Measurements from ENCODE around the gene SDS. TPM values are rescaled to one million over a fixed set of nuclear protein-coding genes. Genes with fewer than 3 reads are reported as not detected.

Gene SDS
- total RNA-seq, 2 donors from 2014 or later: 0.62 to 0.83 TPM

- DNase-seq (ENCODE audit: low spot score): no peak
- intact Hi-C loops (cut with DNase I): no loop called here
These were observed 4.4 kb upstream of the SDS start for GRCh38 chr12:113407931-113408600.

- DNase-seq (ENCODE audit: low spot score): no peak
- intact Hi-C loops (cut with DNase I): no loop called here
These were observed 2.0 kb upstream of the SDS start for GRCh38 chr12:113405694-113406093.

- DNase-seq (ENCODE audit: low spot score): no peak
- intact Hi-C loops (cut with DNase I): no loop called here
These were observed 964 bp downstream of the SDS start for GRCh38 chr12:113402586-113403260.

GRCh38 chr12:113401066-113402000 lies 2.4 kb downstream of the SDS start:
- intact Hi-C loops (cut with DNase I): no loop called here
- DNase-seq (ENCODE audit: low spot score): no peak

GRCh38 chr12:113400362-113400761 lies 3.3 kb downstream of the SDS start:
- intact Hi-C loops (cut with DNase I): no loop called here
- no peak for DNase-seq (ENCODE audit: low spot score)

GRCh38 chr12:113399490-113399889 lies 4.2 kb downstream of the SDS start:
- intact Hi-C loops (cut with DNase I): no loop called here
- DNase-seq (ENCODE audit: low spot score): no peak

- intact Hi-C loops (cut with DNase I): no loop called here
- no peak for DNase-seq (ENCODE audit: low spot score)
These were observed 5.1 kb downstream of the SDS start for GRCh38 chr12:113398346-113399290.

GRCh38 chr12:113397497-113398197 lies 6.0 kb downstream of the SDS start:
- intact Hi-C loops (cut with DNase I): no loop called here
- no peak for DNase-seq (ENCODE audit: low spot score)

GRCh38 chr12:113396828-113397496 lies 6.7 kb downstream of the SDS start:
- no peak for DNase-seq (ENCODE audit: low spot score)
- intact Hi-C loops (cut with DNase I): no loop called here

- DNase-seq (ENCODE audit: low spot score): no peak
- intact Hi-C loops (cut with DNase I): no loop called here
These were observed 7.5 kb downstream of the SDS start for GRCh38 chr12:113396200-113396599.

- intact Hi-C loops (cut with DNase I): no loop called here
These were observed 8.6 kb downstream of the SDS start for GRCh38 chr12:113395119-113395518.

GRCh38 chr12:113393749-113394148 lies 9.9 kb downstream of the SDS start:
- intact Hi-C loops (cut with DNase I): no loop called here
- DNase-seq (ENCODE audit: low spot score): no peak

More at GRCh38 chr12:113395119-113395518, 8.6 kb downstream of the SDS start:
- DNase-seq (ENCODE audit: low spot score): no peak

- intact Hi-C loops (cut with DNase I): no loop called here
These were observed 10.6 kb downstream of the SDS start for GRCh38 chr12:113392988-113393579.

GRCh38 chr12:113392520-113392919 lies 11.2 kb downstream of the SDS start:
- DNase-seq (ENCODE audit: low spot score): no peak
- intact Hi-C loops (cut with DNase I): no loop called here

More at GRCh38 chr12:113392988-113393579, 10.6 kb downstream of the SDS start:
- no peak for DNase-seq (ENCODE audit: low spot score)

GRCh38 chr12:113391650-113392337 lies 11.9 kb downstream of the SDS start:
- intact Hi-C loops (cut with DNase I): no loop called here
- no peak for DNase-seq (ENCODE audit: low spot score)

- intact Hi-C loops (cut with DNase I): no loop called here
- DNase-seq (ENCODE audit: low spot score): no peak
These were observed 12.5 kb downstream of the SDS start for GRCh38 chr12:113391145-113391544.
